ENCODE results near the gene LPIN2. TPM values are rescaled to one million over a fixed set of nuclear protein-coding genes. Genes with fewer than 3 reads are reported as not detected.

The LPIN2 gene
- total and polyA plus RNA-seq, 7 donors: 1.5 to 5.2 (median 4.4) TPM

DNA sequence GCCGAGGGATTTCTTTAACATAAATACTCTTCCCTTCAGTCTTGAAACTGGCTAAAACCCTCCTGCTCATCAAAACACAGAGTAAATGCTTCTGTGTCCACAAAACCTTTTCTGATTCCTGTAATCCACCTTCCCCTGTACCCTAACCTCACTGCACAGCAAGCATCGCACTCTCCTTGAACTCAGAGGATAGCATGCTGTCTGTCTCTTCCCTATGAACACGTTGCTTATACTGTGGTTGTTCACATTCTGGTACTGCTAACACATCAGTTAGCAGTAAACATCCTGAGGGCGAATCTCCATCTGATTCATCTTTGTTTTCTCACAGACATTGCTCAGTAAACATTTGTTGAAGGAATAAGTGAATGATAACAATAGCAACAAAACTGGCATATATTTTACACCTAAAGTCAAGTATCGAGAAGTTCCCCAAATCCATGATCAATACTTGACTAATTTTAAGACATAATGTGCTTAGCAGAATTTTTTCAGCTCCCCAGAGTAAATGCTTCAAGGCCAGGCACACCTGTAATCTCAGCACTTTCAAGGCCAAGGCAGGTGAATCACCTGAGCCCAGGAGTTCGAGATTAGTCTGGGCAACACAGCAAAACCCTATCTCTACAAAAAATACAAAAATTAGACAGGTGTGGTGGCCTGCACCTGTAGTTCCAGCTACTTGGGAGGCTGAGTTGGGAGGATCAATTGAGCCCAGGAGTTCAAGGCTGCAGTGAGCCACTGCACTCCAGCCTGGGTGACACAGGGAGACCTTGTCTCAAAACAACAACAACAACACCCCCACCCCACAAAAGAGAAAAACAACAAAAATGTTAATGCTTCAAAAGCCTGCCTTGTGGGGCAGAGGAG lies 45.6 kb upstream of the LPIN2 start:
- Histone ChIP-seq H3K27ac (no peak overlapping the region), H3K9me3 (no peaks in the 10 kb centered on the region), H3K4me1 (no peaks in the 10 kb centered on the region), H3K27me3 (ENCODE audit: insufficient read depth in 3 of 3, low read length in 2 of 3) (no peaks in the 10 kb centered on the region), H3K4me3 (no peak overlapping the region), H3K36me3 (ENCODE audit: insufficient read depth in 1 of 2, low read depth in 1 of 2) (no peaks in the 10 kb centered on the region)
- WGBS, 3 donors: 86 to 90% (median 89%) methylated on average over 6 of the region's 6 CpGs
- no peak for TF ChIP-seq CTCF (IDR thresholded peaks at IDR 0.05)
- DNase-seq (no peak), ATAC-seq (no peak)
- intact Hi-C loops (cut with DNase I): no loop called here

GRCh38 chr18:3057526-3057925 lies 44.6 kb upstream of the LPIN2 start:
- no peak for TF ChIP-seq CTCF (IDR thresholded peaks at IDR 0.05)
- Histone ChIP-seq H3K4me1 (no peaks in the 10 kb centered on the region), H3K9me3 (no peaks in the 10 kb centered on the region), H3K36me3 (ENCODE audit: insufficient read depth in 1 of 2, low read depth in 1 of 2) (no peaks in the 10 kb centered on the region), H3K4me3 (no peak overlapping the region), H3K27ac (no peak overlapping the region), H3K27me3 (ENCODE audit: insufficient read depth in 3 of 3, low read length in 2 of 3) (no peaks in the 10 kb centered on the region)
- intact Hi-C loops (cut with DNase I): no loop called here
- DNase-seq (no peak), ATAC-seq (no peak)
- WGBS, 3 donors: 72 to 86% (median 85%) methylated on average over 4 of the region's 4 CpGs

DNA sequence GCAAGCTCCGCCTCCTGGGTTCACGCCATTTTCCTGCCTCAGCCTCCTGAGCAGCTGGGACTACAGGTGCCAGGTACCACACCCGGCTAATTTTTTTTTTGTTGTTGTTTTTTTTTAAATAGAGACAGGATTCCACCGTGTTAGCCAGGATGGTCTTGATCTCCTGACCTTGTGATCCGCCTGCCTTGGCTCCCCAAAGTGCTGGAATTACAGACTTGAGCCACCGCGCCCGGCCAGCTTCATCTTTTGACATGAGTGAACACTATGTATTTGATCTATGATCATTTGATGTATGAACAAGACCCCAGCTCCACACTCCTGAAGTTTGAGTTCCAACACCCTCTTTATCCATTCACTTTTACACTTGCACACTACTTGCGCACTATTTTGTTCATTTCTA lies 43.4 kb upstream of the LPIN2 start:
- Histone ChIP-seq H3K9me3 (no peaks in the 10 kb centered on the region), H3K4me1 (no peaks in the 10 kb centered on the region), H3K27ac (no peak overlapping the region), H3K36me3 (ENCODE audit: insufficient read depth in 1 of 2, low read depth in 1 of 2) (no peaks in the 10 kb centered on the region), H3K4me3 (no peak overlapping the region), H3K27me3 (ENCODE audit: insufficient read depth in 3 of 3, low read length in 2 of 3) (no peaks in the 10 kb centered on the region)
- DNase-seq (no peak), ATAC-seq (no peak)
- TF ChIP-seq CTCF (IDR thresholded peaks at IDR 0.05): no peak
- 80 to 82% (median 82%) methylated on average over 9 of the region's 9 CpGs for WGBS, 3 donors
- intact Hi-C loops (cut with DNase I): no loop called here

- DNase-seq (no peak), ATAC-seq (no peak)
- no peaks in the 10 kb centered on the region for H3K36me3 ChIP-seq (ENCODE audit: insufficient read depth in 1 of 2, low read depth in 1 of 2)
- 57 to 63% (median 60%) methylated on average over 4 of the region's 4 CpGs for WGBS, 3 donors
- H3K4me1 ChIP-seq: no peaks in the 10 kb centered on the region
- no peaks in the 10 kb centered on the region for H3K27me3 ChIP-seq (ENCODE audit: insufficient read depth in 3 of 3, low read length in 2 of 3)
- H3K9me3 ChIP-seq: no peaks in the 10 kb centered on the region
- intact Hi-C loops (cut with DNase I): no loop called here
- no peak for TF ChIP-seq CTCF (IDR thresholded peaks at IDR 0.05)
- H3K4me3 ChIP-seq: no peak overlapping the region
- no peak overlapping the region for H3K27ac ChIP-seq
These were observed 42.9 kb upstream of the LPIN2 start for GRCh38 chr18:3055816-3056215.
